SK-N-MC (cell line): ENCODE data around the gene G6PC1.

Experiments used
- EZH2 ChIP-seq: fragments of 200-600 bp; sonication (generic); IDR thresholded peaks from one replicate; pipeline ENCODE4 v1.6.1; 2017; ENCODE audit warnings: antibody characterized with exemption
- FOXP2 ChIP-seq: optimal IDR thresholded peaks from 2 replicates; pipeline ENCODE3; 2011; ENCODE audit warnings: mild to moderate bottlenecking, moderate library complexity; ENCODE audit not compliant: insufficient read depth; ENCODE audit errors: extremely low read length, control extremely low read depth
- POLR2AphosphoS5 ChIP-seq: IDR thresholded peaks from 2 replicates; pipeline ENCODE4 v1.6.1; 2012; ENCODE audit warnings: mild to moderate bottlenecking, low read depth, low read length, borderline replicate concordance

- TF ChIP-seq EZH2 (no peak), POLR2AphosphoS5 (no peak), FOXP2 (no peak)
Observed at GRCh38 chr17:42906772-42907446, 6.3 kb downstream of the G6PC1 start.
